Astrocyte of the spinal cord (primary cell): ENCODE data around the gene DOCK4.

Experiments used
- DNase-seq: peaks from one replicate; pipeline ENCODE4 v3.0.0; 2011; ENCODE audit warnings: low read depth, low spot score
- H3K4me3 ChIP-seq: 2 replicates; pipeline ENCODE4 v1.5.1; 2011; ENCODE audit warnings: low read depth, mild to moderate bottlenecking, low read length, moderate library complexity
- CTCF ChIP-seq: IDR thresholded peaks from 2 replicates; pipeline ENCODE4 v1.5.1; 2012; ENCODE audit warnings: low read depth, mild to moderate bottlenecking, low read length, inconsistent platforms
- in situ Hi-C: cut with HindIII; loops from 2 replicates; pipeline ENCODE4 v1.10.0; 2017; ENCODE audit warnings: low sequenced_read_pairs

The DOCK4 gene

GRCh38 chr7:111833466-111833865 is 372.7 kb downstream of the DOCK4 start:
- in situ Hi-C loops = no loop called here
- H3K4me3 ChIP-seq = no peak overlapping the region
- DNase-seq = peak; percentile 24
- TF ChIP-seq CTCF = no peak

DNA sequence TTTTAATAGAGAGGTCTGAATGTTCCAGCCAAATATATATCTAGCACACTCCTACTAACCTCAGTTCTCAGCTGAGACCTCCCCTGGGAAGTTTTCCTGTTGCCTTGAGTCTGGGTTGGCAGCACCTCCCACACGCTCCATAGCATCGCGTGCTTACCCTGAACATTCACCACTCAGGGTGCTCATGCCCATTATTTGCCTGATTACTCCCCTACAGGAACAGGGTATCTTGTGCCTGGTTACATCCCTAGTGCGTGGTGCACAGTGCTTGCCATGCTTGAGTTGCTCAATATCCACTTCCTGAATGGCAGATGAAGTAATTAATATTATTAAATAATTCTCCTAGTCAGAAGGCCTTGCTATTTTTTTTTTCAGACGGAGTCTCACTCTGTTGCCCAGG is 374.0 kb downstream of the DOCK4 start:
- in situ Hi-C loops = no loop called here
- TF ChIP-seq CTCF = no peak
- no peak overlapping the region for H3K4me3 ChIP-seq
- DNase-seq = no peak

DNA sequence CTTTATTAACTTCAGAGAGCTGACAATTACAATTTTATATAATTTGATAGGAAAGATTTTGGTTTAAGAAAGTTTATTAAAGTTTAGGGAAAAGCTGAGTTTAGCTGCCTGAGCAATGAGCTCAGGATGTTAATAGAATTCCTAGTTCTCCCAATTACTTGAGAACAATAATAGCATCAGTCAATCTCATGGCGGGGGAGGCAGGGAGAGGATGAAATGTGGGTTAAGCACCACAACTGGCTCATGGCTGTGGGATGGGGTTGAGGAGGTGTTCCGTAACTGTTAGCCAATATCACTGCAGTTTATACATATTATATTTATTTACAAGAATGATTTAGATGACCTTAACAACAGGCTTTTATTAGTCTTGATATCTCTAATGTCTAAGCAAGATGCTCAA is 377.0 kb downstream of the DOCK4 start:
- DNase-seq = no peak
- H3K4me3 ChIP-seq = no peak overlapping the region
- no peak for TF ChIP-seq CTCF
- in situ Hi-C loops = no loop called here

DNA sequence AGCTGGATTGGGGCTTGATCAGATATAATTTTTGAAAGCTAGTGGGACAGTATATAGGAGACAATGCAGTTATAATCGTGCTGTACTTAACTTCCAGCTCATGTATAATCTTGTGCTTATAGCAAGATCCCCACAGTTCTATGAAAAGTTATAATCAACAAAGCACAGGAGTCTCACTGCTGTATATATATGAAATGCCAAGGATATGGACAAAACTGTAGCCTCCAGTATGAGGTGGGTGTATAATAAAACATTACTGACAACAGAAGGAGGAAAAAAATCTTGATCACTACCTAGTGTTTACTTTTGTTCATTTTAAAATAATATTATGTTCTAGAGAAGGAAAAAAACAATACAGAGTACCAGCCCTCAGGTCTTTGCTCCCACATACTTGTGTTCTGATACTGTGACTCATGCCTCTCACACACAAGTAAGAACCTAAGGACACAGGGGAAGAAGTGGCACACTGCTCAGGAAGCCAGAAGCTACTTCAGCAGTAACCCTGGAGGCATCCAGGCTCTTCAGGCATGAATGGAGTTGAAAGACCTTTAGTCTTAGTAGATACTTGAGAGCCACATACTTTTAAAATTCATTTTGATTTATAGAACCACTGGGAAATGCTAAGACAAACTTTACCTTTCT is 378.2 kb downstream of the DOCK4 start:
- DNase-seq = peak; percentile 55
- H3K4me3 ChIP-seq = no peak overlapping the region
- no peak for TF ChIP-seq CTCF
- in situ Hi-C loops = no loop called here

- TF ChIP-seq CTCF = no peak
These were observed 381.2 kb downstream of the DOCK4 start for GRCh38 chr7:111825046-111825445.

GRCh38 chr7:111823826-111824225 is 382.4 kb downstream of the DOCK4 start:
- no peak for TF ChIP-seq CTCF
- no peak for DNase-seq
- in situ Hi-C loops = no loop called here
- H3K4me3 ChIP-seq = no peak overlapping the region

More at GRCh38 chr7:111825046-111825445, 381.2 kb downstream of the DOCK4 start:
- DNase-seq = no peak
- in situ Hi-C loops = no loop called here
- H3K4me3 ChIP-seq = no peak overlapping the region

GRCh38 chr7:111821046-111821445 is 385.2 kb downstream of the DOCK4 start:
- no peak for DNase-seq
- no peak for TF ChIP-seq CTCF
- in situ Hi-C loops = no loop called here
- no peak overlapping the region for H3K4me3 ChIP-seq
